ENCODE data around the gene INO80C. TPM values are rescaled to one million over a fixed set of nuclear protein-coding genes. Genes with fewer than 3 reads are reported as not detected.

INO80C gene
- total RNA-seq, 4 donors from 2014 or later: 9.5 to 20.6 (median 17.1) TPM

- no peak overlapping the region for H3K27ac ChIP-seq
- H3K4me1 ChIP-seq: no peaks in the 10 kb centered on the region
- no peaks in the 10 kb centered on the region for H3K27me3 ChIP-seq
- DNase-seq: no peak
- TF ChIP-seq POLR2A (IDR thresholded peaks at IDR 0.05) (no peak), CTCF (IDR thresholded peaks at IDR 0.05) (no peak)
- H3K36me3 ChIP-seq: no peaks in the 10 kb centered on the region
- H3K9me3 ChIP-seq: peaks cover 0 to 4% (median 0%) of the 10 kb centered on the region in 4 donors
- H3K4me3 ChIP-seq: no peak overlapping the region
Observed at GRCh38 chr18:35438480-35439234, 59.1 kb downstream of the INO80C start.

- no peak for TF ChIP-seq POLR2A (IDR thresholded peaks at IDR 0.05)
- TF ChIP-seq CTCF (IDR thresholded peaks at IDR 0.05): no peak
Observed at GRCh38 chr18:35437836-35438235, 59.9 kb downstream of the INO80C start.

GRCh38 chr18:35436076-35436649, 61.6 kb downstream of the INO80C start:
- Histone ChIP-seq H3K27me3 (no peaks in the 10 kb centered on the region), H3K4me3 (no peak overlapping the region), H3K4me1 (no peaks in the 10 kb centered on the region), H3K27ac (no peak overlapping the region), H3K9me3 (peaks cover 0 to 4% (median 0%) of the 10 kb centered on the region in 4 donors), H3K36me3 (no peaks in the 10 kb centered on the region)
- DNase-seq: no peak
- TF ChIP-seq POLR2A (IDR thresholded peaks at IDR 0.05) (no peak), CTCF (IDR thresholded peaks at IDR 0.05) (no peak)

More at GRCh38 chr18:35437836-35438235, 59.9 kb downstream of the INO80C start:
- H3K4me3 ChIP-seq: no peak overlapping the region
- H3K36me3 ChIP-seq: no peaks in the 10 kb centered on the region
- H3K27ac ChIP-seq: no peak overlapping the region
- H3K4me1 ChIP-seq: no peaks in the 10 kb centered on the region
- H3K9me3 ChIP-seq: peaks cover 0 to 4% (median 0%) of the 10 kb centered on the region in 4 donors
- no peaks in the 10 kb centered on the region for H3K27me3 ChIP-seq
- no peak for DNase-seq

GRCh38 chr18:35435401-35435800, 62.4 kb downstream of the INO80C start:
- Histone ChIP-seq H3K36me3 (no peaks in the 10 kb centered on the region), H3K27me3 (no peaks in the 10 kb centered on the region), H3K9me3 (peaks cover 0 to 4% (median 0%) of the 10 kb centered on the region in 4 donors), H3K4me3 (no peak overlapping the region), H3K4me1 (no peaks in the 10 kb centered on the region), H3K27ac (no peak overlapping the region)
- no peak for DNase-seq
- TF ChIP-seq CTCF (IDR thresholded peaks at IDR 0.05) (no peak), POLR2A (IDR thresholded peaks at IDR 0.05) (no peak)

GRCh38 chr18:35432565-35433001, 65.2 kb downstream of the INO80C start:
- Histone ChIP-seq H3K27ac (no peak overlapping the region), H3K9me3 (peaks cover 0 to 4% (median 0%) of the 10 kb centered on the region in 4 donors), H3K36me3 (no peaks in the 10 kb centered on the region), H3K4me1 (no peaks in the 10 kb centered on the region), H3K4me3 (no peak overlapping the region), H3K27me3 (no peaks in the 10 kb centered on the region)
- TF ChIP-seq POLR2A (IDR thresholded peaks at IDR 0.05): no peak
- no peak for TF ChIP-seq CTCF (IDR thresholded peaks at IDR 0.05)
- DNase-seq: no peak
